ENCODE measurements around the gene IFNA16.
"Not testable (repeated sequence)": the region's sequence is repeated elsewhere in the genome, so short reads cannot be mapped to it uniquely, and the experiment has no call there.

IFNA16 gene

GRCh38 chr9:21207043-21207442 is 10.1 kb downstream of the IFNA16 start, which contains the start of gene IFNA10:
IFNA10 (minus strand) TSS chr9:21207143; CDS start chr9:21207097, 46 bp downstream.
- DNase-seq (ENCODE audit: low read depth, low spot score); H3K4me3 ChIP-seq (ENCODE audit: low read length): not testable (repeated sequence)

GRCh38 chr9:21205204-21205603 is 11.9 kb downstream of the IFNA16 start:
- no peak overlapping the region for H3K4me3 ChIP-seq (ENCODE audit: low read length)
- DNase-seq (ENCODE audit: low read depth, low spot score) = no peak

GRCh38 chr9:21202105-21202504 is 15.0 kb downstream of the IFNA16 start, which contains the start of gene IFNA7:
IFNA7 (minus strand) TSS chr9:21202205; CDS start chr9:21202165, 40 bp downstream.
- H3K4me3 ChIP-seq (ENCODE audit: low read length) = not testable (repeated sequence)

GRCh38 chr9:21194867-21195776 is 22.0 kb downstream of the IFNA16 start:
- not testable (repeated sequence) for H3K4me3 ChIP-seq (ENCODE audit: low read length); DNase-seq (ENCODE audit: low read depth, low spot score)

More at GRCh38 chr9:21202105-21202504, 15.0 kb downstream of the IFNA16 start, which contains the start of gene IFNA7:
- DNase-seq (ENCODE audit: low read depth, low spot score) = not testable (repeated sequence)

- not testable (repeated sequence) for DNase-seq (ENCODE audit: low read depth, low spot score); H3K4me3 ChIP-seq (ENCODE audit: low read length)
Measured at GRCh38 chr9:21187487-21187886, 29.6 kb downstream of the IFNA16 start, which contains the start of gene IFNA4. IFNA4 (minus strand) TSS chr9:21187587; CDS start chr9:21187531, 56 bp downstream.

GRCh38 chr9:21182810-21183736 is 34.0 kb downstream of the IFNA16 start:
- DNase-seq (ENCODE audit: low read depth, low spot score); H3K4me3 ChIP-seq (ENCODE audit: low read length): not testable (repeated sequence)

- H3K4me3 ChIP-seq (ENCODE audit: low read length) = no peak overlapping the region
- DNase-seq (ENCODE audit: low read depth, low spot score) = no peak
Measured at GRCh38 chr9:21174671-21175070, 42.4 kb downstream of the IFNA16 start.

GRCh38 chr9:21172156-21172555 is 45.0 kb downstream of the IFNA16 start:
- DNase-seq (ENCODE audit: low read depth, low spot score) = no peak
- H3K4me3 ChIP-seq (ENCODE audit: low read length) = no peak overlapping the region

GRCh38 chr9:21171351-21171750 is 45.8 kb downstream of the IFNA16 start:
- H3K4me3 ChIP-seq (ENCODE audit: low read length) = no peak overlapping the region
- no peak for DNase-seq (ENCODE audit: low read depth, low spot score)

GRCh38 chr9:21166560-21166959 is 50.6 kb downstream of the IFNA16 start, which contains the start of gene IFNA21:
IFNA21 (minus strand) TSS chr9:21166660; CDS start chr9:21166612, 48 bp downstream.
- DNase-seq (ENCODE audit: low read depth, low spot score); H3K4me3 ChIP-seq (ENCODE audit: low read length): not testable (repeated sequence)
